ENCODE data around the gene RSF1. TPM values are rescaled to one million over a fixed set of nuclear protein-coding genes. Genes with fewer than 3 reads are reported as not detected.

The RSF1 gene
- polyA plus RNA-seq, 1 donor, result 32.1 TPM

- 100% methylated on average over 1 of the region's 1 CpG for WGBS (ENCODE audit: insufficient coverage, low lambda C conversion rate)
- DNase-seq, result no peak
- H3K4me1 ChIP-seq (ENCODE audit: control insufficient read depth, insufficient read depth, low read length), result no peaks in the 10 kb centered on the region
- H3K27ac ChIP-seq (ENCODE audit: low read length), result no peak overlapping the region
- peaks cover 38% of the 10 kb centered on the region for H3K36me3 ChIP-seq (ENCODE audit: control insufficient read depth, insufficient read depth, low read length)
- H3K4me3 ChIP-seq (ENCODE audit: low read length), result no peak overlapping the region
- no peaks in the 10 kb centered on the region for H3K27me3 ChIP-seq (ENCODE audit: control insufficient read depth, insufficient read depth, low read length)
- H3K9me3 ChIP-seq (ENCODE audit: control insufficient read depth, low read depth, low read length), result no peaks in the 10 kb centered on the region
Observed at GRCh38 chr11:77699425-77699824, 121.1 kb downstream of the RSF1 start.

- Histone ChIP-seq H3K4me3 (ENCODE audit: low read length) (no peak overlapping the region), H3K27ac (ENCODE audit: low read length) (no peak overlapping the region), H3K36me3 (ENCODE audit: control insufficient read depth, insufficient read depth, low read length) (peaks cover 36% of the 10 kb centered on the region), H3K9me3 (ENCODE audit: control insufficient read depth, low read depth, low read length) (no peaks in the 10 kb centered on the region), H3K4me1 (ENCODE audit: control insufficient read depth, insufficient read depth, low read length) (no peaks in the 10 kb centered on the region), H3K27me3 (ENCODE audit: control insufficient read depth, insufficient read depth, low read length) (no peaks in the 10 kb centered on the region)
- DNase-seq, result no peak
- 89% methylated on average over 2 of the region's 2 CpGs for WGBS (ENCODE audit: insufficient coverage, low lambda C conversion rate)
Observed at GRCh38 chr11:77698896-77699295, 121.6 kb downstream of the RSF1 start.

- no peaks in the 10 kb centered on the region for H3K4me1 ChIP-seq (ENCODE audit: control insufficient read depth, insufficient read depth, low read length)
- no peaks in the 10 kb centered on the region for H3K27me3 ChIP-seq (ENCODE audit: control insufficient read depth, insufficient read depth, low read length)
- H3K27ac ChIP-seq (ENCODE audit: low read length), result no peak overlapping the region
- no peak for DNase-seq
- H3K36me3 ChIP-seq (ENCODE audit: control insufficient read depth, insufficient read depth, low read length), result peaks cover 38% of the 10 kb centered on the region
- no peaks in the 10 kb centered on the region for H3K9me3 ChIP-seq (ENCODE audit: control insufficient read depth, low read depth, low read length)
- no peak overlapping the region for H3K4me3 ChIP-seq (ENCODE audit: low read length)
Observed at GRCh38 chr11:77697865-77698264, 122.7 kb downstream of the RSF1 start.

GRCh38 chr11:77695417-77695816, 125.1 kb downstream of the RSF1 start:
- no peak overlapping the region for H3K27ac ChIP-seq (ENCODE audit: low read length)
- no peaks in the 10 kb centered on the region for H3K27me3 ChIP-seq (ENCODE audit: control insufficient read depth, insufficient read depth, low read length)
- DNase-seq, result no peak
- H3K9me3 ChIP-seq (ENCODE audit: control insufficient read depth, low read depth, low read length), result no peaks in the 10 kb centered on the region
- H3K4me1 ChIP-seq (ENCODE audit: control insufficient read depth, insufficient read depth, low read length), result no peaks in the 10 kb centered on the region
- WGBS (ENCODE audit: insufficient coverage, low lambda C conversion rate), result no CpG with 5 or more reads among the region's 1 CpG
- peaks cover 45% of the 10 kb centered on the region for H3K36me3 ChIP-seq (ENCODE audit: control insufficient read depth, insufficient read depth, low read length)
- H3K4me3 ChIP-seq (ENCODE audit: low read length), result no peak overlapping the region

GRCh38 chr11:77690649-77691048, 129.9 kb downstream of the RSF1 start:
- Histone ChIP-seq H3K27ac (ENCODE audit: low read length) (no peak overlapping the region), H3K4me1 (ENCODE audit: control insufficient read depth, insufficient read depth, low read length) (no peaks in the 10 kb centered on the region), H3K4me3 (ENCODE audit: low read length) (no peak overlapping the region), H3K27me3 (ENCODE audit: control insufficient read depth, insufficient read depth, low read length) (no peaks in the 10 kb centered on the region), H3K36me3 (ENCODE audit: control insufficient read depth, insufficient read depth, low read length) (peaks cover 50% of the 10 kb centered on the region), H3K9me3 (ENCODE audit: control insufficient read depth, low read depth, low read length) (no peaks in the 10 kb centered on the region)
- DNase-seq, result no peak
- WGBS (ENCODE audit: insufficient coverage, low lambda C conversion rate), result 100% methylated on average over 1 of the region's 3 CpGs

- H3K4me1 ChIP-seq (ENCODE audit: control insufficient read depth, insufficient read depth, low read length), result no peaks in the 10 kb centered on the region
- no peaks in the 10 kb centered on the region for H3K9me3 ChIP-seq (ENCODE audit: control insufficient read depth, low read depth, low read length)
- H3K27me3 ChIP-seq (ENCODE audit: control insufficient read depth, insufficient read depth, low read length), result no peaks in the 10 kb centered on the region
- H3K27ac ChIP-seq (ENCODE audit: low read length), result no peak overlapping the region
- DNase-seq, result no peak
- H3K4me3 ChIP-seq (ENCODE audit: low read length), result no peak overlapping the region
- H3K36me3 ChIP-seq (ENCODE audit: control insufficient read depth, insufficient read depth, low read length), result peaks cover 52% of the 10 kb centered on the region
Observed at GRCh38 chr11:77687088-77687487, 133.4 kb downstream of the RSF1 start.

- Histone ChIP-seq H3K27ac (ENCODE audit: low read length) (no peak overlapping the region), H3K36me3 (ENCODE audit: control insufficient read depth, insufficient read depth, low read length) (peaks cover 41% of the 10 kb centered on the region), H3K4me1 (ENCODE audit: control insufficient read depth, insufficient read depth, low read length) (peaks cover 3% of the 10 kb centered on the region), H3K27me3 (ENCODE audit: control insufficient read depth, insufficient read depth, low read length) (no peaks in the 10 kb centered on the region), H3K4me3 (ENCODE audit: low read length) (no peak overlapping the region), H3K9me3 (ENCODE audit: control insufficient read depth, low read depth, low read length) (no peaks in the 10 kb centered on the region)
- 80% methylated on average over 1 of the region's 3 CpGs for WGBS (ENCODE audit: insufficient coverage, low lambda C conversion rate)
- DNase-seq, result no peak
Observed at GRCh38 chr11:77677138-77677537, 143.4 kb downstream of the RSF1 start.

- Histone ChIP-seq H3K27ac (ENCODE audit: low read length) (peak overlapping the region; percentile 49), H3K36me3 (ENCODE audit: control insufficient read depth, insufficient read depth, low read length) (peaks cover 62% of the 10 kb centered on the region), H3K4me1 (ENCODE audit: control insufficient read depth, insufficient read depth, low read length) (peaks cover 13% of the 10 kb centered on the region), H3K9me3 (ENCODE audit: control insufficient read depth, low read depth, low read length) (no peaks in the 10 kb centered on the region), H3K4me3 (ENCODE audit: low read length) (no peak overlapping the region), H3K27me3 (ENCODE audit: control insufficient read depth, insufficient read depth, low read length) (no peaks in the 10 kb centered on the region)
- WGBS (ENCODE audit: insufficient coverage, low lambda C conversion rate), result 83% methylated on average over 1 of the region's 1 CpG
- DNase-seq, result peak; percentile 61 to 82
Observed at GRCh38 chr11:77672264-77672663, 148.3 kb downstream of the RSF1 start.

GRCh38 chr11:77669848-77670511, 150.5 kb downstream of the RSF1 start:
- H3K36me3 ChIP-seq (ENCODE audit: control insufficient read depth, insufficient read depth, low read length), result peaks cover 52% of the 10 kb centered on the region
- 40% methylated on average over 1 of the region's 2 CpGs for WGBS (ENCODE audit: insufficient coverage, low lambda C conversion rate)

GRCh38 chr11:77668760-77669159, 151.8 kb downstream of the RSF1 start:
- Histone ChIP-seq H3K4me1 (ENCODE audit: control insufficient read depth, insufficient read depth, low read length) (peaks cover 22% of the 10 kb centered on the region), H3K4me3 (ENCODE audit: low read length) (no peak overlapping the region), H3K9me3 (ENCODE audit: control insufficient read depth, low read depth, low read length) (no peaks in the 10 kb centered on the region), H3K27ac (ENCODE audit: low read length) (no peak overlapping the region), H3K27me3 (ENCODE audit: control insufficient read depth, insufficient read depth, low read length) (no peaks in the 10 kb centered on the region), H3K36me3 (ENCODE audit: control insufficient read depth, insufficient read depth, low read length) (peaks cover 44% of the 10 kb centered on the region)
- WGBS (ENCODE audit: insufficient coverage, low lambda C conversion rate), result 100% methylated on average over 1 of the region's 3 CpGs
- DNase-seq, result no peak

More at GRCh38 chr11:77669848-77670511, 150.5 kb downstream of the RSF1 start:
- H3K27ac ChIP-seq (ENCODE audit: low read length), result no peak overlapping the region
- H3K4me1 ChIP-seq (ENCODE audit: control insufficient read depth, insufficient read depth, low read length), result peaks cover 20% of the 10 kb centered on the region
- no peak overlapping the region for H3K4me3 ChIP-seq (ENCODE audit: low read length)
- H3K9me3 ChIP-seq (ENCODE audit: control insufficient read depth, low read depth, low read length), result no peaks in the 10 kb centered on the region
- peak in 1 of 2 donors; percentile 22 for DNase-seq
- no peaks in the 10 kb centered on the region for H3K27me3 ChIP-seq (ENCODE audit: control insufficient read depth, insufficient read depth, low read length)

- Histone ChIP-seq H3K4me3 (ENCODE audit: low read length) (no peak overlapping the region), H3K27ac (ENCODE audit: low read length) (peak overlapping the region; percentile 54), H3K36me3 (ENCODE audit: control insufficient read depth, insufficient read depth, low read length) (peaks cover 31% of the 10 kb centered on the region), H3K4me1 (ENCODE audit: control insufficient read depth, insufficient read depth, low read length) (peaks cover 15% of the 10 kb centered on the region), H3K27me3 (ENCODE audit: control insufficient read depth, insufficient read depth, low read length) (no peaks in the 10 kb centered on the region), H3K9me3 (ENCODE audit: control insufficient read depth, low read depth, low read length) (no peaks in the 10 kb centered on the region)
- DNase-seq, result peak in 1 of 2 donors; percentile 32
- no CpG with 5 or more reads among the region's 7 CpGs for WGBS (ENCODE audit: insufficient coverage, low lambda C conversion rate)
Observed at GRCh38 chr11:77665240-77665965, 155.1 kb downstream of the RSF1 start.
